Progenitor cell of endocrine pancreas (in vitro differentiated cells): ENCODE measurements around the gene SHC3. TPM values are rescaled to one million over a fixed set of nuclear protein-coding genes. Genes with fewer than 3 reads are reported as not detected.

ENCODE experiments used
- DNase-seq: peaks from one replicate; pipeline ENCODE4 v3.0.0; 2021; ENCODE audit warnings: low spot score; ENCODE audit not compliant: unreplicated experiment
- H3K27ac Mint-ChIP-seq: 2 replicates; pipeline ENCODE4 v1.8.0; 2021; ENCODE audit warnings: mild to moderate bottlenecking, moderate library complexity, mixed read lengths
- H3K27me3 Mint-ChIP-seq: 2 replicates; pipeline ENCODE4 v1.8.0; 2021; ENCODE audit warnings: mixed read lengths
- H3K36me3 Mint-ChIP-seq: 2 replicates; pipeline ENCODE4 v1.8.0; 2022; ENCODE audit warnings: mixed read lengths; ENCODE audit not compliant: insufficient read depth
- H3K4me1 Mint-ChIP-seq: 2 replicates; pipeline ENCODE4 v1.8.0; 2021; ENCODE audit warnings: low read depth, mixed read lengths
- H3K4me3 Mint-ChIP-seq: 2 replicates; pipeline ENCODE4 v1.8.0; 2021; ENCODE audit warnings: low read depth, mild to moderate bottlenecking, moderate library complexity, mixed read lengths
- H3K9me3 Mint-ChIP-seq: 2 replicates; pipeline ENCODE4 v1.8.0; 2021; ENCODE audit warnings: low read depth, mixed read lengths
- CTCF ChIP-seq: fragments of 200-600 bp; sonication (generic); IDR thresholded peaks from one replicate; pipeline ENCODE4 v1.5.0; 2021; ENCODE audit warnings: antibody characterized with exemption, mild to moderate bottlenecking; ENCODE audit not compliant: unreplicated experiment
- total RNA-seq: library from RNA; stranded (reverse); gene quantifications from 2 replicates; pipeline ENCODE4 v1.2.1, GENCODE V29; 2021

Gene SHC3
- total RNA-seq, 1 donor from 2014 or later, result 1.3 TPM

GRCh38 chr9:89191004-89191403, 12.4 kb upstream of the SHC3 start:
- Mint-ChIP-seq H3K27ac (no peak overlapping the region), H3K9me3 (peaks cover 17% of the 10 kb centered on the region), H3K4me1 (no peaks in the 10 kb centered on the region), H3K4me3 (no peak overlapping the region), H3K27me3 (no peaks in the 10 kb centered on the region), H3K36me3 (no peaks in the 10 kb centered on the region)
- DNase-seq, result no peak
- TF ChIP-seq CTCF, result no peak

GRCh38 chr9:89189215-89189614, 10.6 kb upstream of the SHC3 start:
- Mint-ChIP-seq H3K4me1 (no peaks in the 10 kb centered on the region), H3K36me3 (no peaks in the 10 kb centered on the region), H3K27me3 (peaks cover 5% of the 10 kb centered on the region), H3K27ac (no peak overlapping the region), H3K9me3 (peaks cover 17% of the 10 kb centered on the region), H3K4me3 (no peak overlapping the region)
- DNase-seq, result no peak
- TF ChIP-seq CTCF, result no peak

- TF ChIP-seq CTCF, result no peak
- Mint-ChIP-seq H3K9me3 (peaks cover 6% of the 10 kb centered on the region), H3K36me3 (no peaks in the 10 kb centered on the region), H3K4me1 (no peaks in the 10 kb centered on the region), H3K27ac (no peak overlapping the region), H3K4me3 (no peak overlapping the region), H3K27me3 (peaks cover 9% of the 10 kb centered on the region)
- DNase-seq, result no peak
Measured at GRCh38 chr9:89187950-89188349, 9.3 kb upstream of the SHC3 start.

- H3K27ac Mint-ChIP-seq, result no peak overlapping the region
- no peaks in the 10 kb centered on the region for H3K36me3 Mint-ChIP-seq
- H3K4me3 Mint-ChIP-seq, result no peak overlapping the region
- no peak for TF ChIP-seq CTCF
- H3K4me1 Mint-ChIP-seq, result no peaks in the 10 kb centered on the region
- peaks cover 13% of the 10 kb centered on the region for H3K27me3 Mint-ChIP-seq
- no peak for DNase-seq
- H3K9me3 Mint-ChIP-seq, result peaks cover 2% of the 10 kb centered on the region
Measured at GRCh38 chr9:89187541-89187940, 8.9 kb upstream of the SHC3 start.

GRCh38 chr9:89186960-89187359, 8.3 kb upstream of the SHC3 start:
- no peak overlapping the region for H3K27ac Mint-ChIP-seq
- no peaks in the 10 kb centered on the region for H3K4me1 Mint-ChIP-seq
- H3K27me3 Mint-ChIP-seq, result peaks cover 14% of the 10 kb centered on the region
- no peaks in the 10 kb centered on the region for H3K9me3 Mint-ChIP-seq
- no peak overlapping the region for H3K4me3 Mint-ChIP-seq
- DNase-seq, result no peak
- TF ChIP-seq CTCF, result no peak
- no peaks in the 10 kb centered on the region for H3K36me3 Mint-ChIP-seq
